GM21737 (cell line): ENCODE results near the gene PSMD13.
"Not testable (repeated sequence)": the region's sequence is repeated elsewhere in the genome, so short reads cannot be mapped to it uniquely, and the experiment has no call there.

Experiments
- ATAC-seq: cut with Tn5 transposase; IDR thresholded peaks from one replicate; pipeline ENCODE4 v1.9.1; 2021; ENCODE audit warnings: mild to moderate bottlenecking, moderate library complexity; ENCODE audit not compliant: unreplicated experiment

Gene PSMD13

GRCh38 chr11:236774-237767, at the start of gene PSMD13:
TSS of gene PSMD13 (plus strand) at chr11:236976. CDS start at chr11:237050, 74 bp downstream.
- ATAC-seq, result peak; percentile 78

DNA sequence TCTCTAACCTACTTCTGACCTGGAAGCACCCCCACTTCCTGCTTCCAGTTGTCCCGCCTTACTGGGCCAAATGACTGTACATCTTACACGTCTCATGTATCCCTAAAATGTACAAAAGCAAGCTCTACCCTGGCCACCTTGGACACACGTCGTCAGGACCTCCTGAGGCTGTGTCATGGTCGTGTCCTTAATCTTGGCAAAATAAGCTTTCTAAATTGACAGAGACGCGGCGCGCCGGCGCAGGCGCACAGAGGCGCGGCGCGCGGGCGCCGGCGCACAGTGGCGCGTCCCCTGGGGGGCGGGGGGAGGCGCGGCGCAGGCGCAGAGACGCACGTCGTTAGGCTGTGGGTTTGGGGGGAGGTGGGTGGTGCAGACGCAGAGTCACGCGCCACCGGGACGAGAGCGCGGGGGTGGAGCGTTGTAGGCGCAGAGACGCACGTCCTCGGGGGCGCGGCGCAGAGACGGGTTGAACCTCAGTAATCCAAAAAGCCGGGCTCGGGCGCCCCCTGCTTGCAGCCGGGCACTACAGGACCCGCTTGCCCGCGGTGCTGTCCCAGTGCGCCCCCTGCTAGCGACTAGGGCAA, 47.5 kb upstream of the PSMD13 start:
- ATAC-seq, result peak; percentile 7

- peak; percentile 79 for ATAC-seq
Measured at GRCh38 chr11:189843-190311, 46.9 kb upstream of the PSMD13 start.

GRCh38 chr11:190546-190945, 46.2 kb upstream of the PSMD13 start:
- ATAC-seq, result not testable (repeated sequence)

- not testable (repeated sequence) for ATAC-seq
Measured at GRCh38 chr11:191490-192478, 45.0 kb upstream of the PSMD13 start.

GRCh38 chr11:192674-193128, 44.1 kb upstream of the PSMD13 start, which contains the start of gene SCGB1C1:
TSS of gene SCGB1C1 (plus strand) at chr11:193078. CDS start at chr11:193100, 22 bp downstream.
- not testable (repeated sequence) for ATAC-seq

- ATAC-seq, result not testable (repeated sequence)
Measured at GRCh38 chr11:193481-193880, 43.3 kb upstream of the PSMD13 start.

- ATAC-seq, result no peak
Measured at GRCh38 chr11:196786-197731, 39.7 kb upstream of the PSMD13 start.

DNA sequence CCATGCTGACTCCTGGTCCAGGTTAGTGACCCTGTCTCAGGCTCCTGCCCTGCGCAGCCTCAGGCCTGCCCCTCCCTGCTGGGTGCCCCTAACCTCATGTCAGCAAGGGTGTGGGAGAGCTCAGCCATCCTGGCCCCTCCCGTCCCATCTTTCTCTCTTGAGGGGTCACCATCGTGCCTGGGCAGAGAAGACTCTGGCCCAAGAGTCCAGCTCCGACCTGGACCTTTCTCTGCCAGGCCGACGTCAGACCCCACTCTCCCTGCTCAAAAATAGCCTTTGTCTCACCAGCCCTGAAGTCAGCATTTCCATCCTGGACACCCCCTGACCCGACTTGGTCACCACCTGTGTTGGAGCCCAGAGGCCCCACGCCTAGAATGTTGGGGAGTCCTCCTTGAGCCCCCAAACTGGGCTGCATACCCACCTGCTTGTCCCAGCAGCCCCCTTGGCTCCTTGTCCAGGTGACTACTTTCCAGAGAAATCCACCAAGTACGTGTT, 39.0 kb upstream of the PSMD13 start:
- no peak for ATAC-seq

- ATAC-seq, result no peak
Measured at GRCh38 chr11:198236-198806, 38.5 kb upstream of the PSMD13 start.

- no peak for ATAC-seq
Measured at GRCh38 chr11:199004-199581, 37.7 kb upstream of the PSMD13 start.

GRCh38 chr11:199782-200181, 37.0 kb upstream of the PSMD13 start:
- ATAC-seq, result no peak

DNA sequence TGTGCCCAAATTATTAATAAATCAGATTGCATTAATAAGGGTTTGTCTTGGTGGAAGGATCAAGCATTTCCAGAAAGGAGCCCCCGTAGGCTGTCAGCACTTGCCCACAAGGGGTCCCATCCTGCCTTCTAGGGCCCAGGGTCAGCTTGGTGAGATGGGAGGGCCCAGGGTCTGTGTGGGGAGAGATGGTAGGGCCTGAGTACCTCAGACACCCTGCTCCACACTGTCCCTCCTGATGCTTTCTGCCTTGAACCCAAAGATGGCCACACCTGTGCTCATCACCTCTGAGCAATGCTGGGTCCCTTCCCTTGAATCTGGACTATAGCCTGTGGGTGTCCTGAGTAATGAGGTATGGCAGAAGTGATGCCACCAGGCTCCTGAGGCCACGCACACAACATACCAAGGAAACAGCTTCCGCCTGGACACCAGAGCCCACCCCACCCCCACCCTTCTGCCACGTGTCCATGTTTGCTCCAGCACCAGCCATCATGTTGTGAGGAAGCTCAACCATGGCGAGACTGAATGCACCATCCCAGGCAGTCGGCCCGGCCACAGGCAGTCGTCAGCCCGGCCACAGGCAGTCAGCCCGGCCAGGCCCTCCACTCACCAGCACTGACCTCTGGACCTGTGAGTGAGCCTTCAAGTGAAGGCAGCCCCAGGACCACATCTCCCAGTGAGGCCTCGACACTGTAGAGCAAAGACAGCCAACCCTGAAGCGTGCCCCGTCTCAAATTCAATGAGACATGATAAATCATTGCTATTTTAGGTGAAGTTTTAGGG, 36.4 kb upstream of the PSMD13 start:
- ATAC-seq, result no peak

GRCh38 chr11:201966-202365, 34.8 kb upstream of the PSMD13 start:
- no peak for ATAC-seq

DNA sequence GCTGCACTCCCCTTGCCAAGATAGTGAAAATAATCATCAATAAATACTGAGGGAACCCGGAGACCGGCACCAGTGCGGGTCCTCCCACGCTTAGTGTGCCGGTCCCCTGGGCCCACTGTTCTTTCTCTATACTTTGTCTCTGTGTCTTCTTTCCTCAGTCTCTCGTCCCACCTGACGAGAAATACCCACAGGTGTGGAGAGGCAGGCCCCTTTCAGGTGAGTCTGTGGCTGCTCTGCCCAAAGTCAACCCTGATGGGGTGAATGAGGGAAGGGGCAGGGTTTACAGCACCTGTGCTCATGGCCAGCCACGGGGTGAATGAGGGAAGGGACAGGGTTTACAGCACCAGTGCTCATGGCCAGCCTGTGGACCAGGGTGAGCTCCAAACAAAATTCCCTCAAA, 34.3 kb upstream of the PSMD13 start:
- ATAC-seq, result no peak

DNA sequence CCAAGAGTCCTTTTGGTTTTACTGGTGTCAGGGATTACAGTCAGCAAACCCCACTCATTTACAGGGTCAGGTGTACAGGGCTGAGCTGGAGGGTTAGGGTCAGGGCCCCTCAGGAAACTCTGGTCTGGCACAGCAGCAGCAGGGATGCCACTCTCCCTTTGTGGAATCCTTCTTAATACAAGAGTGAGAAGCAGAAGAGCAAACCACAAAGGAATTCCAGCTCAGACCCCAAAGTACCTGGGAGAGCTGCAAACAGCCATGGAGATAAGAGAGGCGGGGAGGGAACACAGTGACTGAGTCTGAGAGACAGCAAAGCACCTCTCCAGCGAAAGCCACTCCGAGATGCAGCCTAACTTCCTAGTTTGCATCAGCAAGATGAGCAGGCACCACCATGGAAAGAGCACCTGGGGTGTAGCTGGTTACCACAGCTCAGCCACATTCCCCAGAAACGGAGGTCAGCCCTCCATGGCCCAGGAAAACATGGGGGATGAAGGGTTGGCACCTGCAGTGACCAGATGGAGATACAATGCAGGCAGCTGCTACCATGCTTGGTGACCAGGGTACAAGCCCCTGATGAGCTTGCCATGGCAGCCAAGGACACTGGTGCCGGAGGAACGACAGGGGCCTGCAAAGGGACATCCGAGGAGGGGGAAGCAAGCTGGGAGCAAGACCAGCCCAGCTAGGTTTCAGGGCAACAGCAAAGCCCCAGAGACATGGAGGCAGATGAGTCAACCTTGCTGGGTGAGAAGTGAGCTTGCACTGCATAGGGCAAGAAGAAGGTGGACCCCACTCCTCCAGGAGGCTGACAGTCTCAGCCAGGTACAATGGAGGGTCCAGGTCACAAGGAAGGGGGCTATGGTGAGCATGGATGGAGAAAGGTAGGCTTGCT, 33.5 kb upstream of the PSMD13 start:
- no peak for ATAC-seq
